Activated T-cell treated with anti-CD3 and anti-CD28 coated beads for 4 hours (primary cell): ENCODE results near the gene C21orf58.
A peak's percentile ranks its signal among the peaks of the same experiment; 100 is the strongest.
"Not testable (repeated sequence)": the region's sequence is repeated elsewhere in the genome, so short reads cannot be mapped to it uniquely, and the experiment has no call there.

ENCODE experiments used
- DNase-seq: peaks from one replicate; pipeline ENCODE4 v3.0.0-alpha.2; 2020

C21orf58 gene

DNA sequence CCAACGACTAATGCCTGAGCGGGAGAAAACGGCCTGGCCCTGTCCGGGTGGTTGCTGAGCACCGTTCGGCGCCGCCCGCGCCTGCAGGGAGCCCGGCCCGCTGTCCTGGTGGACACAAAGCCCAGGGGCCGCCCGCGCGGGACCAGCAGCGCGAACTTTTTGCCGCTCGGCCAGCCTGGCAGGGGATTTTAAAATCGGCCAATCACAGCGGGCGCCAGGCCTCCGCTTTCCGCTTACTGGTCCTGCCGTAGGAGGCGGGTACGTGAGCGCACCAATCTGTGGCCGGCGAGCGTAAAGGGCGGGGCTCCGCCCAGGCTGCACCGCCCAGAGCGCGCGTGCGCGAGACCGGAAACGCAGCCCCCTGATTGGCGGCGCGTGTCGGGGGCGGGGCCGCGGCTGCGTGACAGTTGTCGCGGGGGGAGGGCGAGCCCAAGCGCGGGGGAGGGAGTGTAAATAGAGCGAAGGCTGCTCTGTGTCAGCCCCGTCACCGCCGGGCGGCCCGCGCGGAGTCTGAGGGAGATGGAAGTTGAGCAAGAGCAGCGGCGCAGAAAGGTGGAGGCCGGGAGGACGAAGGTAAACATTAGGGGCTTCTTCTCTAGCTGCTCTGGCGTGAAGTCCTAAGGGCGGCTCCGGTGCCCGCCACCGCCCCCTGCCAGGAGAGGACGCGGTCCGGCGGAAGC is at the start of gene C21orf58, which contains the start of gene PCNT:
TSS of gene C21orf58 (minus strand) at position 161 of the 680 bp plus-strand sequence. CDS start 1,132 bp downstream, outside the sequence.
TSS of gene PCNT (plus strand) at position 447 of the 680 bp plus-strand sequence. CDS start at position 520, 73 bp downstream.
- peak; percentile 93 for DNase-seq

DNA sequence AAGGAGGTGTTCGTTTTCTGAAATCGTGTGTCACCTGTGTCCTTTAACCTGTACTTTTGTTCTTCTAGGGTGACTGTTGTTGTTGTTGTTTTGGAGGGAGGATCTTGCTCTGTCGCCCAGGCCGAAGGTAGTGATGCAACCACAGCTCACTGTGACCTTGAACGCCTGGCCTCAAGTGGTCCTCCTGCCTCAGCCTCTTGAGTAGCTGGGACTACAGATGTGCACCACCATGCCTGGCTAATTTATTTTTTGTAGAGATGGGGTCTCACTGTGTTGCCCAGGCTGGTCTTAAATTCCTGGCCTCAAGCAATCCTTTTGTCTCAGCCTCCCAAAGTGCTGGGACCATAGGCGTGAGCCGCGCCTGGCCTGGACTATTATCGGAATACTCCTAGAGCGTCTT is 49.3 kb upstream of the C21orf58 start:
- DNase-seq, result not testable (repeated sequence)

DNA sequence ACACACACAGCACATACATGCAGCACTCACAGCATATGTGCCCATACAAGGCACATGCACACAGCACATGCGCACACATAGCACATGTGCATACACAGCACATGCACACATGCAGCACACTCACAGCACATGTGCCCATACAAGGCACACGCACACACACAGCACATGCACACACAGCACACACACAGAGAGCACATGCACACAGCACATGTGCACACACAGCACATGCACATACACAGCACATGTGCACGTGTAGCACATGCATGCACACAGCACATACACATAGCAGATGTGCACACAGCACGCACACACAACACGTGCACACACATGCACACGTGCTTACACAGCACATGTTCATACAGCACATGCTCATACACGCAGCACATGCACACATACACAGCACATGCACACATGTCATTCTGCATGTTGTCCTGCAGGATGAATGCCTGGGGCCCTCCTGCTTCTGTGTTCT is 48.4 kb upstream of the C21orf58 start:
- no peak for DNase-seq

DNA sequence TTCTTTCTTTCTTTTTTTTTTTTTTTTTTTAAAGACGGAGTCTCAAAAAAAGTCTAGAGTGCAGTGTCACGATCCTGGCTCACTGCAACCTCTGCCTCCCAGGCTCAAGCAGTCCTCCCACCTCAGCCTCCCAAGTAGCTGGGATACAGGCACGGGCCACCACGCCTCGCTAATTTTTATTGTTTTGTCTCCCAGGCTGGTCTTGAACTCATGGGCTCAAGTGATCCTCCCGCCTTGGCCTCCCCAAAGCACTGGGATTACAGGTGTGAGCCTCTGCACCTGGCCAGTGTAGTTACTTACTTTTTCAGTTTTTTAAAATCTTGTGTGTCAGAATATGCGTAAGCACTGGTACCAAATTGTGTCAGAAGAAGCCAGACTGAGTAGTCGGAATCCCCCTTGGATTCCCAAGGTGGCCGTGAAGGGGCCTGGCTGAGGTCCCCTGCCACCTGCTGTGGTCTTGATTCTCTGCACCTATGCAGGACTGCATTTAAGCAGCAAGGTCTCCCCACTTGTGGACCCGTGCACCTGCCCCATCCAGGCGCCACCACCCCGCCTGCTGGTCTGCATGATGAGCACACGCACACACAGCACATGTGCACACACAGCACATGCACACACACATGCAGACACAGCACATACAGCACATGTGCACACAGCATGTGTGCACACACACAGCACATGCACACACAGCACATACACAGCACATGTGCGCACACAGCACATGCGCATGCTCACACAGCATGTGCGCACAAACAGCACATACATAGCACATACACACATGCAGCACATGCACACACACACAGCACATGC is 47.7 kb upstream of the C21orf58 start:
- DNase-seq, result no peak

DNA sequence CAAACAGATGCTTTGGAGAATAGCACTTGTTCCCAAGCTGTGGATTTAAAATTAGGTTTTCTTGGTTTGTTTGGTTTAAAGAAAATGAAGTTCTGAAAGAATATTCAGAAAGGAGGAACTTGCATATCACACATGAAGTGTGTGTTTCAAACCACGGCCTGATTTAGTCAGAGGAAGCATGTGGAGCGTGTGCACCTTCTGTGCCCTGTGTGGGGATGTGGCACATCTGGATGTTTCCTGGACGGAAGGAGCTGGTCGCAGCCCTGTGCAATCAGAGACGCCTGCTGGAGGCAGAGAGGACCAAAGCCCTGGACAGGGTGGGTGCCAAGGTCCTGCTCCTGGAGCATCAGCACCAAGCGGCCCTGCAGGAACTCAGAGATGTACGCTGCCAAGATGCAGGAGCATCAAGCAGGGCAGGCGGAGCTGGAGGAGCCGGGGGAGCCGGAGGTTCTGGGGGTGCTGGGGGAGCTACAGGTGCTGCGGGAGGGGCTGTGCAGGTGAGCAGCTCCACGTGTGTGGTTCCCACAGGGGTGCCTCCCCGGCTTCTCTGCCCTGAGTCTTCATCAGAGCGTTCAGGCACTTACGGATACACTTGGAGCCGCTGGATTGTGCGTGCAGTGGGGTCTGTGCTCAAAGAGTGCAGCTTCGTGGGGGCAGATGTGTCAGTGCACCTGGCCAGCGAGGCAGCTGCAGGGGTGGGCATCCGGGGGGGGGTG is 46.0 kb upstream of the C21orf58 start:
- DNase-seq, result no peak

DNA sequence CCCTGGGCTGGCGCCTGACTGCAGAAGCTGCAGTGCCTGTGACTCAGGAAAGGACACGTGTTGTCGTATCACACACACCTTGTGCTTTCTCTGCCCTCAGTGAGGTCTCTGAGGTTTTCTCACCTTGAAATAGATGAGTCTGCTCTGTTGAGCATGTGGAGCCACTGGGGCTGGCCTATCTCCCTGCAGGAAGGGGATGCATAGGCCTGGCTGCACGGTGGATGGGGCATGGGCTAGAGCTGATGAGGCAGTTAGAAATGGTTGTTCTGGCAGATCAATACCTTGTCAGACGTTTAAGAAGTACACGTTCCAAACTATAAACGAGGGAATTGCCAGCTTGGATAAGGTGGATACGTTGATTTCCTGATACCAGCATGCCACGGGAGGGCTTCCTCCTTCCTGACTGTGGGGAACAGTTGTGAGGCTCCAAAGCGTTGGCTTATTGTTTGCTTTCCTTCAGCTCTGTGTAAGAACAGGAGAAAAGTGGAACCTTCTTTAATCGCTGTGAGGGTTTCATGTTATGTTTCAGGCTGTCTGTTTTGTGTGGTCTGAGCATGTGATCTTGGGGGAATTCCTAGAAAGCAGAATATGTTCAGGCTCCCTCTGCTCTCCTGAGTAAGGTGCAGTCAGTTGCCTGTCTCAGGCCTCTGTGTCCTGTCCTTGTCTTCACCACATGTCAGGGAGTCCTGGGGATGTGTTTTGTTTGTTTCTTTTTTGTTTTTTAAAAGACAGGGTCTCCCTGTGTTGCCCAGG is 45.0 kb upstream of the C21orf58 start:
- peak; percentile 4 for DNase-seq

DNA sequence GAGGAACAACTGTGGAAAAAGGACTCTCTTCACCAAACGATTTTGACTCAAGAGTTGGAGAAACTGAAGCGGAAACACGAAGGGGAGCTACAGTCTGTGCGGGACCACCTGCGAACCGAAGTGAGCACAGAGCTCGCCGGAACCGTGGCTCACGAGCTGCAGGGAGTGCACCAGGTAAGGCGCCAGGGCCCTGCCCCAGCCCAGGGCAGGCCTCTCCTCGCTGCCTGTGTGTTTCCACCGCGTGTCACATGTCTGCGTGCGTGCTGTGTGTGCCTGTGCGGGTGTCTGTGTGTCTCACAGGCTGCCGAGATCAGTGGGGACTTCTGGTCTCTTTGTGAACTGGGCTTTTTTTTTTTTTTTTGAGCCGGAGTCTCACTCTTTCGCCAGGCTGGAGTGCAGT is 43.3 kb upstream of the C21orf58 start:
- no peak for DNase-seq

DNA sequence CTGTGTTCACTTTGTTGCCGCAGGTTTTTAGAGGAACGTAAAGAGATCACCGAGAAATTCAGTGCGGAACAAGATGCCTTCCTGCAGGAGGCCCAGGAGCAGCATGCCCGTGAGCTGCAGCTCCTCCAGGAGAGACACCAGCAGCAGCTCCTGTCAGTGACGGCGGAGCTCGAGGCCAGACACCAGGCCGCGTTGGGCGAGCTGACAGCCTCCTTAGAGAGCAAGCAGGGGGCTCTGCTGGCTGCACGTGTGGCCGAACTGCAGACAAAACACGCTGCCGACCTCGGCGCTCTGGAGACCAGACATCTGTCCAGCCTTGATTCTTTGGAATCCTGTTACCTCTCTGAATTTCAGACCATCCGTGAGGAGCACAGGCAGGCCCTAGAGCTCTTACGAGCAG is 42.9 kb upstream of the C21orf58 start:
- no peak for DNase-seq

DNA sequence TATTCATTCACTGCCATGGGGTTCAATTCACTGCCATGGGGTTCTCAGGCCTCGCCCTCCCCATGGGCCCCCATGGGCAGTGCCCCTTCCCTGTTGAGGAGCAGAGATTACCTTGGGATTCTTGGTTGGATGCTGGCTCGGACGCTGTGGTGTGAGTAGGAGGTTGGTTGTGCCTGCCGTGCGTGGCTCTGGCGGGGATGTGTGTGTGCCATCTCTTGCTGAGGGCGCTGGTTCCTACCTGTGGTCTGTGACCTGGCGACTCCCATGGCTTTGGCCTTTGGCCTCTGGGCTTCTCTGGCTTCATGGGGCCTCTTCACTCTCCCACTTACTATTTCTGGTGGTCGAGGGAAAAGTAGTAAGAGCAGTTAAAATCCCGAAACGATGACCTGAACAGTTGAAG is 42.4 kb upstream of the C21orf58 start:
- no peak for DNase-seq

DNA sequence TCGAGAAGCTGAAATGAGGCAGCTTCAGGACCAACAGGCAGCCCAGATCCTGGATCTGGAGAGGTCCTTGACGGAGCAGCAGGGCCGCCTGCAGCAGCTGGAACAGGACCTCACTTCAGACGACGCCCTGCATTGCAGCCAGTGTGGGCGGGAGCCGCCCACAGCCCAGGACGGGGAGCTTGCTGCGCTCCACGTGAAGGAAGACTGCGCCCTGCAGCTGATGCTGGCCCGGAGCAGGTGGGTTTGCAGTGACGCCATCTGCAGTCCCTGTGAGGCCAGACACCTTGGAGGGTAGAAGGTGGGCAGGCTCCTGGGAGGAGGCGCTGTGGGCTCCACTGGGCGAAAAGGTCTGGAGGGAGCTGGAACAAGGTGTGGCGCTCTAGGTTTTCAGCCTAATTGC is 40.0 kb upstream of the C21orf58 start:
- DNase-seq, result no peak

DNA sequence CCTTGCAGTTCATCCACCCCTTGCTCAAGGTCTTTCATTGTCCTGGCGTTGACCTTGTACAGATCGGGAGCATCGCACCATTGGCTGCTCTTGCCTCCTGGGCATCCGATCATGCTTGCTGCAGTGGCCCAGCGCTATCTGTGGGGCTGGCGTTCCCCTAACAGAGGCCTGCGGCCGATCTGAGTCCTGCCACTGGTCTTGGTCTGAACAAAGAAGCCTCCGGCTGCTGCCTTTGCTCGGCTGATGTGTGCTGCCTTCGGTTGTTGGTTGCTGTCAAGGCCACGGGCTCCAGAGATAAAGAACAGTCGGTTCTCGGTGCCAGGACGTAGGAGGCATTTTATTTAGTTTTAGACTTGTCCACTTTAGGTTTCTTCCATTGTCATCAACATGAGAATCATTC is 39.3 kb upstream of the C21orf58 start:
- no peak for DNase-seq

DNA sequence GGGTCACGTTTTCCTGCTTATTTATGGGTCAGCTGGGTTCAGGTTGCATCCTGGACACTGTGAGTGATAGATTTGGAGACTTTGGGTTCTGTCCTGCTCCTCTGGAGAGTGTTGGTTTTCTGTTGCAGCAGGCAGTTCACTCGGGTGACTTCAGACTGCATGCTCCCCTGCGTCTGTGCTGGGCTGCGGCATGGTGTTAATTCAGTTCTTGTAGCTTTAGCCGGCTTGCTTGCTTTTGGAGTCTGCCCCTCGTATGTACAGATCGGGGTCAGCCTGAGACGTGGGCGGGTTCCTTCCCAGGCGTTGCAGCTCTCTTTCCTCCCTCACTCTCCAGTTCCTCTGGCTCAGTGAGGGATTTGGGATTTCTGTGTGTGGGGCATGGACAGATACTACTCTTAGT is 38.3 kb upstream of the C21orf58 start:
- no peak for DNase-seq

DNA sequence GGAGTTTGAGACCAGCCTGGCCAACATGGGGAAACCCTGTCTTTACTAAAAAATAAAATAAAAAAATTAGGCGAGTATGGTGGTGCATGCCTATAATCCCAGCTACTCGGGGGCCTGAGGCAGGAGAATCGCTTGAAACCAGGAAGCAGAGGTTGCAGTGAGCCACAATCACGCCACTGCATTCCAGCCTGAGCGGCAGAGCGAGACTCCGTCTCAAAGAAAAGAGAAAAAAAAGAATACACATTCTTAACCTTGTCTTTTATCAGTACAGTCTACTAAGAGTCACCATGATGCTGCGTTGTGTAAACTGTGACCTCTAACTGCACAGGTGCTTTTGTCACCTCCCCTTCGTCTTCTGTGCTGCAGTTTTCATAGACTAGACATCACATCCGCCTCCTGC is 37.5 kb upstream of the C21orf58 start:
- DNase-seq, result no peak

DNA sequence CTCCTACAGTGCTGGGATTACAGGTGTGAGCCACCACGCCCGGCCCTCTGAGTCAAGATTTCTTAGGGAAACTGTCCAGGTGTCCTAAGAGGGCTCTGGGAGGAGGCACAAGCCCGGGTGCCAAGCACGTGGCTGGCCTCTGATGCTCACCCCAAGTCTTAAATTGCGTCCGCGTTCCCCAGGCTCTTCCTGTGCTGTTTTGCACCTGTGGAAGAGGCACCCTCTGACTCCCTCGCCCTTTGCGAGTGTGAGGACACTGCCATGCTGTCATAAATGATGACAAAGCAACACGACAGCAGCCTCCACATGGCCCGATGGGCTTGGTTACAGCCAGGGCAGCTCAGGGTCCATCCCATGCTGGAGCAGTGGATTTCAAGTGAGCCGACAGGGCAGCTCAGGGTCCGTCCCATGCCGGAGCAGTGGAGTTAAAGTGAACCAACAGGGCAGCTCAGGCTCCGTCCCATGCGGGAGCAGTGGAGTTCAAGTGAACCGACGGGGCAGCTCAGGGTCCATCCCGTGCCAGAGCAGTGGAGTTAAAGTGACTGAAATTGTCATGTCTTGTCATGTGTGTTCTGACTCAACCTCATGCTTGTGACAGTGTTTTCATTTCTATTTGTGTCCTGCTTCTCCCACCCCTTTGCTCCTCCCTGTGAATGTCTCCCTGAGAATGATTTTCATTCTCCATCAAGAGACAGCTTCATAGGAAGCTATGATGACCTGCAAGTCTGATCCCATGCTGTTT is 34.2 kb upstream of the C21orf58 start:
- no peak for DNase-seq

DNA sequence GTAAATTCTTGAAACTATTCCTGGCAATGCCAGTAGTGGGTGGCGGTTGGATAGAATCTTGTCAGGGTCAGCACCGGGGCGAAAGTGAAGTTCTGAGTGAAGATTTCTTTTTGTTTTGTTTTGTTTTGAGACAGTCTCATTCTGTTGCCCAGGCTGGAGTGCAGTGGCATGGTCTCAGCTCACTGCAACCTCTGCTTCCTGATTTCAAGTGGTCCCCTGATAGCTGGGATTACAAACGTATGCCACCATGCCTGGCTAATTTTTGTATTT is 33.6 kb upstream of the C21orf58 start:
- DNase-seq, result no peak

DNA sequence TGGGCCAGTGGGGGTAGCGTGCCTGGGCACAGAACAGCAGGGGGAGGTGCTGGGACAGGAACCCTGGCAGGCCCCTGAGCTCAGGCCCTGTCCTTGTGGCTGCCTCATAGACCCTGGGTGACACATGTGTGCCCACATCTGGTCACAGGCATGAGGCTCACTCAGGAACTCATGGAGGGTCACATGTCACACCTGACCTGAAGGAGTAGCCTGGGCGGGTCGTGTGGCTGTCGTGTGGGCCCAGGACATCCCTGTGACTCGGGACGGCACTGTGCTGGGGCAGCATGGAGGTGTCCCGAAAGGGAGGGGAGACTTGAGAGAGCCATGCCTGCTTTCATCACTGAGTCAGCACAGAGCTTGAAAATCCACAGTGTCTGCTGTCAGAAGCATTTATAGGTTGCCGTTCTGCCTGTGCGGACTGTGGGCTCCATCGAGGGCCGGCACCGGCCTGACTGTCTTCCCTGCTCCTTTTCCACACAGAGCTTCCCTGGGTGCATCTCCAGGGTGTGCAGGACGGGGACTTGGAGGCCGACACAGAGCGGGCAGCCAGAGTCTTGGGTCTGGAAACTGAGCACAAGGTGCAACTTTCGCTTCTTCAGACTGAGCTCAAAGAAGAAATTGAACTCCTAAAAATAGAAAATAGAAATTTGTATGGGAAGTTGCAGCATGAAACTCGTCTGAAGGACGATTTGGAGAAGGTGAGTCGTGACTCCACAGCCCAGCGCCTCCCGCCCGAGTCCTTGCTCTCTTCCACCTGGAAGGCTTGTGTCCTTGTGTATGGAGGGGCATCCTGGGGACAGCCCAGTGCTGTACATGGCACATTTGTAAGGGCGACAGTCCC is 33.0 kb upstream of the C21orf58 start:
- DNase-seq, result no peak

DNA sequence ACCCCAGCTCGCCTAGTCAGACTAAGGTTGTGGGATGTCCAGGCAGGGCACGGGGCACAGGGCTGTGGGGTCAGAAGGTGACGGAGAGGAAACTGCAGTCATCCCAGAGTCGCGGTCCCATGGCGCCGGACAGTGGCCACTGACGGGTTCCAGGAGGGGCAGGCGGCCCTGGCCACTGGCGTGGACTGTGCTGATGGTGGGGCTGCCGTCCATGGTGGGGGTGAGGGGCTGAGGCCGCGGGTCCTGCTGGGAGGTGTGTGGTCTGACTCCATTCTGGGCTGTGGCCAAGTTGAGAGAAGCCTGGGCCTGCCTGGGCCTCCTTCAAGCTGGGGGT is 32.3 kb upstream of the C21orf58 start:
- DNase-seq, result no peak

DNA sequence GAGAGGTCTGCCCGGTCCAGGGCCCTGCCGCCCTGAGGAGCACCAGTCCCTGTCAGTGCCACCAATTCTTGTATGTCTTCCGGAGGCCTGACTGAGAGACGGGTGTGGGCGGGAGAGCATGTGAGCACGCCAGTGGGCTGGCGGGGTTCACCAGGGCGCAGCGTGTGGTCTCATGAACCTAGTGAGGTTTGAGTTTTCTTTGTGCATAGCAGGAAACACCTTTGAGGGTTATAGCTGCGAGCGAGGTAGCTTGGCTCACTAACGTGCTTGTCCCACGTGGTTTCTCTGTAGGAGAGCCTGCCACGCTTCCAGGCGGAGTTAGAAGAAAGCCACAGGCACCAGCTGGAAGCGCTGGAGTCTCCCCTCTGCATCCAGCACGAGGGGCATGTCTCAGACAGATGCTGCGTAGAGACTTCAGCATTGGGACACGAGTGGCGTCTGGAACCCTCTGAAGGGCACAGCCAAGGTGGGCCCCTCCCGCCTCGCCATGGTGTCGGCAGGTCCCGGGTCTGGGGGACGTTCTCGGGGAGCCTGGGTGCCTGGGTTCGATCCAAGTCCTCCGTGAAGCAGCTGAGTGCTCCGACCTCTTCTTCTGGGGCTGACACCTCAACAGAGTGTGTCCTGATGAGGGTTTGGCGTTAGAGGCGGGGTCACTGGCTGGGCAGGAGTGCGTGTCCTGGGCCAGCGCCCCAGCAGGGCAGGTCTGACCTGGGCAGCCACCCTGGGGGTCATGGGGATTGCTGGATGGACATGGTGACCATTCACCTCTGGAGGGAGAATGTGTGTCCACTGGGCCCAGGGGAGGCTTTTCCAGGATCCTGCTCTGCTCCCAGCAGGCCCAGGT is 31.7 kb upstream of the C21orf58 start:
- no peak for DNase-seq

DNA sequence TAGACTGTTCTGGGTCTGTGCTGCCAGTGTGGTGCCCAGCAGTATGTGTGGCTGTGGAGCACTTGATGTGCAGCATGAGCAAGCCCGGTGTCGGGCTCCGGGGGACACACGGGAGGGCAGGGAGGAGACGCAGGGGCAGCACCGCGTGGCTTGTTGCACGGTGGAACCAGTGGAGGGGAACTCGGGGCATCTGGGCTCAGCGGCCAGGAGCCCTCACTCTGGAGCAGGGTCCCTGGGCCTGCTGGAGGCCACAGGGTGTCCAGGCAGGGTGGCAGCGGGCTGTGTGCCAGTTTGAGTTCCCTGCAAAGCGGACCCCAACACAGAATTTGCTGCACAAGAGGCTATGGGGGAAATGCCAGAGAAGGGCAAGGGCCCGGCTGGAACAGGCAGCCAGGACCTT is 30.8 kb upstream of the C21orf58 start:
- DNase-seq, result no peak

DNA sequence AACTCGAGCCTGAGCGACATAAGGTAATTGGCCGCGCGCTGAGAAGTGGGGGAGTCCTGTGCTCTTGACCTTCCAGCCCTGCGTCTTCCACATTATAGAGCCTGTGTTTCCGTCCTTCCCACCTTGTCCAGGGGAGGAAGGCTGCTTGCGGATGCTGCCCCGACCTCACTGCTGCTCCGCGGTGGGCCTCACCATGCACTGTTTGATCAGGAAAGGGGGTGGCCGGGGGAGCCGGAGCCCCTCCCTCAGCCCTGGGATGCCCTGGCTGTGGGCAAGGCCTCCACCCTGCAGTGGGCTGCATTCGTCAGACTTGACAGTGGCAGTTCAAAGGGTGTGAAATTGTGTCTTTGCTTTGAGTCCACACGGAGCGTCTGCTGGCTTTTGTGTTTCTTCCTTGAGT is 30.4 kb upstream of the C21orf58 start:
- no peak for DNase-seq

DNA sequence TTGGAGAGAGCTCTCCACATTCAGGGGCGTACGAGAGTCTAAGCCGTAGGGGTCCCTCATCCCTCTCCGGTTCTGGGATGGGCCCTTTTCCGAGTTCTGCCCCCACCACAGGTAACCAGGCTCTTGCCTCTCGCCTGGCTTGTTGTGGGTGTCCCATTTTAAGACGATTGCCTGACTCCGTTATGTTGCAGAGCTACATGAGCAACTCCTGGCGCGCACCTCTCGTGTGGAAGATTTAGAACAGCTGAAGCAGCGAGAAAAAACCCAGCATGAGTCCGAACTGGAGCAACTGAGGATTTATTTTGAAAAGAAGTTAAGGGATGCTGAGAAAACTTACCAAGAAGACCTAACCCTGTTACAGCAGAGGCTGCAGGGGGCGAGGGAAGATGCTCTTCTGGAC is 29.2 kb upstream of the C21orf58 start:
- DNase-seq, result no peak
